SU-DHL-6 (cell line): ENCODE results near the gene ZNF746.

Experiments used
- H2AFZ ChIP-seq: fragments of 200-600 bp; sonication (generic); 2 replicates; pipeline ENCODE4 v1.6.1; 2014; ENCODE audit warnings: low read depth, mild to moderate bottlenecking, moderate library complexity, mixed read lengths, antibody characterized with exemption, low read length; ENCODE audit not compliant: severe bottlenecking
- H3F3A ChIP-seq: fragments of 200-600 bp; shearing (Covaris generic); 2 replicates; pipeline ENCODE4 v1.6.0; 2016; ENCODE audit warnings: antibody characterized with exemption, mild to moderate bottlenecking; ENCODE audit not compliant: insufficient read depth
- H3K27ac ChIP-seq: fragments of 200-600 bp; sonication (generic); 2 replicates; pipeline ENCODE4 v1.5.1; 2016; ENCODE audit warnings: low read depth, mild to moderate bottlenecking, low read length, moderate library complexity, mixed read lengths
- H3K27me3 ChIP-seq: fragments of 200-600 bp; sonication (generic), shearing (Covaris generic); 2 replicates; pipeline ENCODE4 v1.6.0; 2014; ENCODE audit warnings: mild to moderate bottlenecking, low read length
- H3K36me3 ChIP-seq: fragments of 200-600 bp; sonication (generic); 2 replicates; pipeline ENCODE4 v1.6.1; 2014; ENCODE audit warnings: mild to moderate bottlenecking, low read length, mixed read lengths
- H3K4me2 ChIP-seq: fragments of 300-600, 200-600 bp; shearing (Covaris generic), sonication (generic); 2 replicates; pipeline ENCODE4 v1.6.0; 2014; ENCODE audit warnings: low read length, low read depth, mild to moderate bottlenecking; ENCODE audit not compliant: poor library complexity, severe bottlenecking
- H3K4me3 ChIP-seq: fragments of 200-600 bp; sonication (generic); 2 replicates; pipeline ENCODE4 v1.5.1; 2014; ENCODE audit warnings: antibody characterized with exemption, low read length, mild to moderate bottlenecking, mixed read lengths; ENCODE audit not compliant: insufficient read depth, poor library complexity, severe bottlenecking
- H3K79me2 ChIP-seq: fragments of 200-600 bp; sonication (generic); 2 replicates; pipeline ENCODE4 v1.6.1; 2014; ENCODE audit warnings: mild to moderate bottlenecking, low read length, moderate library complexity; ENCODE audit not compliant: insufficient read depth
- H3K9ac ChIP-seq: fragments of 200-600 bp; sonication (generic); 2 replicates; pipeline ENCODE4 v1.7.0; 2014; ENCODE audit warnings: mild to moderate bottlenecking, low read length
- H3K9me2 ChIP-seq: fragments of 200-600 bp; sonication (generic); replicated peaks from 2 replicates; pipeline ENCODE4 v1.6.1; 2014; ENCODE audit warnings: low read length; ENCODE audit not compliant: insufficient read depth
- H3K9me3 ChIP-seq: fragments of 200-600 bp; sonication (generic); 2 replicates; pipeline ENCODE4 v1.6.1; 2014; ENCODE audit warnings: low read length, mixed read lengths; ENCODE audit not compliant: insufficient read depth
- H4K20me1 ChIP-seq: fragments of 200-600 bp; sonication (generic); 2 replicates; pipeline ENCODE4 v1.6.1; 2014; ENCODE audit warnings: low read depth, mild to moderate bottlenecking, antibody characterized with exemption, low read length, moderate library complexity, mixed read lengths
- EZH2phosphoT487 ChIP-seq: fragments of 200-600 bp; sonication (generic), shearing (Covaris generic); conservative IDR thresholded peaks from 2 replicates; pipeline ENCODE4 v1.6.1; 2018; ENCODE audit warnings: mild to moderate bottlenecking, antibody characterized with exemption, low read length, moderate library complexity, mixed read lengths
- TF ChIP-seq, protein P1 (sequence below): fragments of 200-600 bp; sonication (generic); IDR thresholded peaks from one replicate; pipeline ENCODE4 v1.5.1; 2017; ENCODE audit warnings: antibody characterized with exemption, mild to moderate bottlenecking, low read length, moderate library complexity; ENCODE audit not compliant: insufficient read depth, poor library complexity, severe bottlenecking

The ZNF746 gene

DNA sequence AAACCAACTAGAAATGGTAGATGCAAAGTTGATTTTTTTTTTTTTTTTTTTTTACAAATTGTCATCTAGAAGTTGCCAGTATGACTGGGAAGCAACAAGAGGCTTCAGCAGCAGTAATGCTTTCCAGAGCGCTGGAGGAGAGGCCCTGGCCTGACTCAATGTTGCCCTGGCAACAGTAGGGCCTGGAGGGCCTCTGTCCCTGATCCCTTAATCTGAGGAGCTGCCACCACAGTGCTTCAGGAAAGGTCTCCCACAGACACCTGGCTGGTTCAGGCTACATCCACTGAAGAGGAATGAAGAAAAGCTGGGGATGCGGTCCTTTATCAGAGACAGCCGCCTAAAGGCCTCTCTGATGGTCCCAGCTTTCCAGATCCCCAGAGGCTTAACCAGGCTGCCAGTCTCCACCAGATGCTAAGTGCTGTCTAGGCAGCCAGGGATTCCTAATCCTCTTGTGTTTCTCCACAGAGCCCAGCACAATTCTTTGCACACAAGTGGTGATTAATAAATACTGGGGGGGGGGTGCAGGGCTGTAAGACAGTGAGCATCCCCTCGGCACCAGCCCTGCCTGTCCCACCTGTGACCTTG lies 70.4 kb downstream of the ZNF746 start:
- H4K20me1 ChIP-seq = no peaks in the 10 kb centered on the region
- no peaks in the 10 kb centered on the region for H3K9me3 ChIP-seq
- no peak overlapping the region for H3K9ac ChIP-seq
- no peaks in the 10 kb centered on the region for H3K36me3 ChIP-seq
- no peak overlapping the region for H3K4me2 ChIP-seq
- no peaks in the 10 kb centered on the region for H3K27me3 ChIP-seq
- no peaks in the 10 kb centered on the region for H3F3A ChIP-seq
- H3K4me3 ChIP-seq = no peak overlapping the region
- no peak overlapping the region for H2AFZ ChIP-seq
- H3K27ac ChIP-seq = no peak overlapping the region
- H3K9me2 ChIP-seq = no peaks in the 10 kb centered on the region
- H3K79me2 ChIP-seq = no peaks in the 10 kb centered on the region
- no peak for TF ChIP-seq EZH2phosphoT487
- TF ChIP-seq, protein P1, sequence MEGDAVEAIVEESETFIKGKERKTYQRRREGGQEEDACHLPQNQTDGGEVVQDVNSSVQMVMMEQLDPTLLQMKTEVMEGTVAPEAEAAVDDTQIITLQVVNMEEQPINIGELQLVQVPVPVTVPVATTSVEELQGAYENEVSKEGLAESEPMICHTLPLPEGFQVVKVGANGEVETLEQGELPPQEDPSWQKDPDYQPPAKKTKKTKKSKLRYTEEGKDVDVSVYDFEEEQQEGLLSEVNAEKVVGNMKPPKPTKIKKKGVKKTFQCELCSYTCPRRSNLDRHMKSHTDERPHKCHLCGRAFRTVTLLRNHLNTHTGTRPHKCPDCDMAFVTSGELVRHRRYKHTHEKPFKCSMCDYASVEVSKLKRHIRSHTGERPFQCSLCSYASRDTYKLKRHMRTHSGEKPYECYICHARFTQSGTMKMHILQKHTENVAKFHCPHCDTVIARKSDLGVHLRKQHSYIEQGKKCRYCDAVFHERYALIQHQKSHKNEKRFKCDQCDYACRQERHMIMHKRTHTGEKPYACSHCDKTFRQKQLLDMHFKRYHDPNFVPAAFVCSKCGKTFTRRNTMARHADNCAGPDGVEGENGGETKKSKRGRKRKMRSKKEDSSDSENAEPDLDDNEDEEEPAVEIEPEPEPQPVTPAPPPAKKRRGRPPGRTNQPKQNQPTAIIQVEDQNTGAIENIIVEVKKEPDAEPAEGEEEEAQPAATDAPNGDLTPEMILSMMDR = no peak

- Histone ChIP-seq H3K27ac (no peak overlapping the region), H3K9ac (no peak overlapping the region), H3F3A (no peaks in the 10 kb centered on the region), H3K4me3 (no peak overlapping the region), H2AFZ (no peak overlapping the region), H3K36me3 (no peaks in the 10 kb centered on the region), H3K79me2 (no peaks in the 10 kb centered on the region), H4K20me1 (no peaks in the 10 kb centered on the region), H3K9me3 (no peaks in the 10 kb centered on the region), H3K4me2 (no peak overlapping the region), H3K27me3 (no peaks in the 10 kb centered on the region), H3K9me2 (no peaks in the 10 kb centered on the region)
- TF ChIP-seq EZH2phosphoT487 = no peak
- TF ChIP-seq, protein P1 = no peak
These were observed 74.0 kb downstream of the ZNF746 start for GRCh38 chr7:149423449-149424110.

DNA sequence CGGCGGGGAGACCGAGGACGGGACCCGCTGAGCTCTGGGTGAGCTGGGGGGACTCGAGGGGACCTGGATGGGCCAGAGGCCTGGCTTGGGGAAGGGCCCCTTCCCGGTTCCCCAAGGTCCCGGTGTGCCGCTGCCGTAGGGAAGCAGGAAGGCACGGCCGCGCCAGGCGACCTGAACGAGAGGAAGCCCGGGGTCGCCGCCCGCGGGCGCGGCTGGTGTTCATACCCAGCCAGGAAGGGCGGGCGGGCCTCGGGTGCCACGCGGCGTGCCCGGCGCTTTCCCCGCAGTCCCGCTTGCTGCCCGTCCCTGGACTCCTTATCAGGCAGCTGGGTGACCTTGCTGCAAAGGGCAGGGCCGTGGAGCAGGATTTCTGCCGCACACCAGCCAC lies 74.7 kb downstream of the ZNF746 start:
- no peak for TF ChIP-seq EZH2phosphoT487
- peak overlapping the region; percentile 18; the same call in 1 of the 2 replicates for H3K9ac ChIP-seq
- H3K9me3 ChIP-seq = no peaks in the 10 kb centered on the region
- H3K4me3 ChIP-seq = no peak overlapping the region
- H3K79me2 ChIP-seq = no peaks in the 10 kb centered on the region
- H3F3A ChIP-seq = no peaks in the 10 kb centered on the region
- H4K20me1 ChIP-seq = no peaks in the 10 kb centered on the region
- peak overlapping the region; percentile 51 for H3K4me2 ChIP-seq
- peak overlapping the region; percentile 93 for H2AFZ ChIP-seq
- H3K27me3 ChIP-seq = no peaks in the 10 kb centered on the region
- no peaks in the 10 kb centered on the region for H3K9me2 ChIP-seq
- H3K27ac ChIP-seq = no peak overlapping the region
- H3K36me3 ChIP-seq = no peaks in the 10 kb centered on the region
